ENCODE measurements around the gene TAF12.

DNA sequence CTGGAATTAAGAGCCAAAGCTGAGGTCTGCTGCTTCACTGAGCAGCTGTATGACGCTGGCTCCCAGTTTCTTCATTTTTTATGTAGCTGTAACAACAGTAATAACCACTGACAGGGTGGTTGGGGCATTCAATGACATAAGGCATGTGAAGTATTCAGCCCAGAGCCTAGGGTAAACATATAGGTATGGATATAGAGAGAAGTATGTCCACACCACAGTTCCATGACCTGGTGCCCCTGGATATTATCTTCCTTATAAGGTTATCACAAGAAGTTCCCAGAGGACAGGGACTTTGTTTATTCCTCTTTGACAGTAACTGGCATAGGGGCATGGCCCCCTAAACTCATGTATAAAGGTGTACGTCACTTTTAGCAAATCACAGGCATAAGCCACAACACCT, 36.1 kb downstream of the TAF12 start:
- TF ChIP-seq FOXP2 (optimal IDR thresholded peaks at IDR 0.05; ENCODE audit: borderline replicate concordance, extremely low read depth, extremely low read length, insufficient read depth) (no peak), SIN3A (IDR thresholded peaks at IDR 0.05; ENCODE audit: borderline replicate concordance, insufficient read depth, low read length) (no peak), TAF1 (IDR thresholded peaks at IDR 0.05; ENCODE audit: borderline replicate concordance, insufficient read depth, low read length) (no peak), POLR2AphosphoS5 (IDR thresholded peaks at IDR 0.05; ENCODE audit: low read depth, low read length) (no peak)

All from PFSK-1 (cell line).